Ishikawa (cell line): Measurements from ENCODE around the gene KLHDC8B.

Experiments used
- CEBPB ChIP-seq: IDR thresholded peaks from 2 replicates; pipeline ENCODE4 v1.6.1; 2012
- CREB1 ChIP-seq: IDR thresholded peaks from 2 replicates; pipeline ENCODE4 v1.6.1; 2012; ENCODE audit warnings: low read depth
- EGR1 ChIP-seq: IDR thresholded peaks from 2 replicates; pipeline ENCODE4 v1.6.1; 2012
- EP300 ChIP-seq: IDR thresholded peaks from 2 replicates; pipeline ENCODE4 v1.6.1; 2012; ENCODE audit warnings: borderline replicate concordance
- FOXM1 ChIP-seq: IDR thresholded peaks from 2 replicates; pipeline ENCODE4 v1.6.1; 2012; ENCODE audit warnings: low read depth, borderline replicate concordance
- NFIC ChIP-seq: IDR thresholded peaks from 2 replicates; pipeline ENCODE4 v1.6.1; 2012
- RAD21 ChIP-seq: IDR thresholded peaks from 2 replicates; pipeline ENCODE4 v1.6.1; 2012; ENCODE audit warnings: low read depth
- TAF1 ChIP-seq: IDR thresholded peaks from 2 replicates; pipeline ENCODE4 v1.6.1; 2012; ENCODE audit warnings: low read depth, mild to moderate bottlenecking
- TCF12 ChIP-seq: IDR thresholded peaks from 2 replicates; pipeline ENCODE4 v1.6.1; 2012; ENCODE audit warnings: low read depth
- TEAD4 ChIP-seq: IDR thresholded peaks from 2 replicates; pipeline ENCODE4 v1.6.1; 2012
- YY1 ChIP-seq: IDR thresholded peaks from 2 replicates; pipeline ENCODE4 v1.6.1; 2012; ENCODE audit warnings: low read depth
- ZBTB7A ChIP-seq: IDR thresholded peaks from 2 replicates; pipeline ENCODE4 v1.6.1; 2012; ENCODE audit warnings: low read depth
- TF ChIP-seq, protein P1 (sequence below): IDR thresholded peaks from 2 replicates; pipeline ENCODE4 v1.6.1; 2012; ENCODE audit warnings: low read depth, mild to moderate bottlenecking
- TF ChIP-seq, protein P2 (sequence below): IDR thresholded peaks from 2 replicates; pipeline ENCODE4 v1.6.1; 2012
- TF ChIP-seq, protein P3 (sequence below): IDR thresholded peaks from 2 replicates; pipeline ENCODE4 v1.6.1; 2012

The KLHDC8B gene

DNA sequence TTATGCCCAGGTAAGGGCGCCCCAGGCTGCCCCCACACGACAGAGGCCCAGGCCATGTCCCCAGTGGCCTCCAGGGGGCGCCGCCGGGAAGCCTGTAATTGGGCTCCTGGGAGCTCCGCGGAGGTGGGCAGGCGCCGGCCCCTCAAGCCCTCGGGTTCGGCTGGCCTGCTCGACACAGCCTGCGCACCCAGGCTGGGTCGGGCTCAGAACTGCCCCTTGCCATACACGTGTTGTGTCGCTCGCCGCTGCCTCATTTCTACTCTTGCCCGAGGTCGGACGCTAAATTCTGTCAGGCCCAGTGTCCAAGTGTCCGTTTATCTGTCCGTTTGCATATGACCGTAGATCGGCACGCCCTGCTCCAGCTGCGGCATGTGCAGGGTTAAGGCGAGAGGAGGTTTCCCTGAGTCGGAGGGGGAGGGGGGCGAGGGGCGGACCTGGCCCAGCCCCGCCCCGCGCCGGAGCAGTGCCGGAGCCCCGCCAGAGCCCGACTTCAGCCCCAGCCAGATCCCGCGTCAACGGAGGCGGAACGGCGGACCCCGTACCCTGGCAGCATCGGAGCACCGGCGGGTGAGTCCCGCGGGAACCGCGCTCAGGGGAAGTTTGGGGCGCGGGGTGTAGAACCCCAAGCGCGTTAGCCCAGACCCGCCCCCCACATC, at the start of gene KLHDC8B:
TSS of gene KLHDC8B (plus strand) at position 480 of the 656 bp plus-strand sequence. CDS start 1,172 bp downstream, outside the sequence.
- peak; percentile 32; the same call in 1 of the 2 replicates for TF ChIP-seq TEAD4
- TF ChIP-seq FOXM1, result no peak
- peak; percentile 59; the same call in 1 of the 2 replicates for TF ChIP-seq TAF1
- TF ChIP-seq EP300, result peak; percentile 22; the same call in 1 of the 2 replicates
- TF ChIP-seq RAD21, result peak; percentile 74
- TF ChIP-seq, protein P1, sequence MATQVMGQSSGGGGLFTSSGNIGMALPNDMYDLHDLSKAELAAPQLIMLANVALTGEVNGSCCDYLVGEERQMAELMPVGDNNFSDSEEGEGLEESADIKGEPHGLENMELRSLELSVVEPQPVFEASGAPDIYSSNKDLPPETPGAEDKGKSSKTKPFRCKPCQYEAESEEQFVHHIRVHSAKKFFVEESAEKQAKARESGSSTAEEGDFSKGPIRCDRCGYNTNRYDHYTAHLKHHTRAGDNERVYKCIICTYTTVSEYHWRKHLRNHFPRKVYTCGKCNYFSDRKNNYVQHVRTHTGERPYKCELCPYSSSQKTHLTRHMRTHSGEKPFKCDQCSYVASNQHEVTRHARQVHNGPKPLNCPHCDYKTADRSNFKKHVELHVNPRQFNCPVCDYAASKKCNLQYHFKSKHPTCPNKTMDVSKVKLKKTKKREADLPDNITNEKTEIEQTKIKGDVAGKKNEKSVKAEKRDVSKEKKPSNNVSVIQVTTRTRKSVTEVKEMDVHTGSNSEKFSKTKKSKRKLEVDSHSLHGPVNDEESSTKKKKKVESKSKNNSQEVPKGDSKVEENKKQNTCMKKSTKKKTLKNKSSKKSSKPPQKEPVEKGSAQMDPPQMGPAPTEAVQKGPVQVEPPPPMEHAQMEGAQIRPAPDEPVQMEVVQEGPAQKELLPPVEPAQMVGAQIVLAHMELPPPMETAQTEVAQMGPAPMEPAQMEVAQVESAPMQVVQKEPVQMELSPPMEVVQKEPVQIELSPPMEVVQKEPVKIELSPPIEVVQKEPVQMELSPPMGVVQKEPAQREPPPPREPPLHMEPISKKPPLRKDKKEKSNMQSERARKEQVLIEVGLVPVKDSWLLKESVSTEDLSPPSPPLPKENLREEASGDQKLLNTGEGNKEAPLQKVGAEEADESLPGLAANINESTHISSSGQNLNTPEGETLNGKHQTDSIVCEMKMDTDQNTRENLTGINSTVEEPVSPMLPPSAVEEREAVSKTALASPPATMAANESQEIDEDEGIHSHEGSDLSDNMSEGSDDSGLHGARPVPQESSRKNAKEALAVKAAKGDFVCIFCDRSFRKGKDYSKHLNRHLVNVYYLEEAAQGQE, result no peak
- no peak for TF ChIP-seq EGR1
- TF ChIP-seq, protein P2, sequence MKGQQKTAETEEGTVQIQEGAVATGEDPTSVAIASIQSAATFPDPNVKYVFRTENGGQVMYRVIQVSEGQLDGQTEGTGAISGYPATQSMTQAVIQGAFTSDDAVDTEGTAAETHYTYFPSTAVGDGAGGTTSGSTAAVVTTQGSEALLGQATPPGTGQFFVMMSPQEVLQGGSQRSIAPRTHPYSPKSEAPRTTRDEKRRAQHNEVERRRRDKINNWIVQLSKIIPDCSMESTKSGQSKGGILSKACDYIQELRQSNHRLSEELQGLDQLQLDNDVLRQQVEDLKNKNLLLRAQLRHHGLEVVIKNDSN, result no peak
- peak; percentile 66 for TF ChIP-seq TCF12
- peak; percentile 75 for TF ChIP-seq ZBTB7A
- peak; percentile 35 for TF ChIP-seq YY1
- TF ChIP-seq, protein P3, sequence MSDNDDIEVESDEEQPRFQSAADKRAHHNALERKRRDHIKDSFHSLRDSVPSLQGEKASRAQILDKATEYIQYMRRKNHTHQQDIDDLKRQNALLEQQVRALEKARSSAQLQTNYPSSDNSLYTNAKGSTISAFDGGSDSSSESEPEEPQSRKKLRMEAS, result peak; percentile 86
- TF ChIP-seq CEBPB, result no peak
- no peak for TF ChIP-seq CREB1
- peak; percentile 38; the same call in 1 of the 2 replicates for TF ChIP-seq NFIC

DNA sequence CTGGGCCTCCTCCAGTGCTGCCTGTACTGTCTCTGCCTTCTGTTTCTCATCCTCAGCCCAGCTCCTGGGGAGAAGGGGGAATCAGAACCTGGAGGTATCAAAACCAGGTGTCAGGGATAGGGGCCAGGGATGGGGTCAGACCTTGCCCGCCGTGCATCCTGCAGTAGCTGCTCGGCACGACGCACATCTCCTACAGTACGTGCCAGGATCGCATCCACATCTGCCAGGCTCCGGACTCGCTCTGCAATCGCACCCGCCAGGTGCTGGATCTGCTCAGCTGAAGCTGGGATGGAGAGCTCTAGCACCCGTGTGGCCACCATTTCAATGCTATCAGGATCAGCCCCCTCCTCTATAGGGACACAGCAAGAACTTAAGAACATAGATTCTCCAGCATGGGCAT, 49.4 kb upstream of the KLHDC8B start:
- TF ChIP-seq CREB1 (no peak), ZBTB7A (no peak), YY1 (no peak), TEAD4 (no peak), TCF12 (no peak)
- TF ChIP-seq, protein P1, result no peak

DNA sequence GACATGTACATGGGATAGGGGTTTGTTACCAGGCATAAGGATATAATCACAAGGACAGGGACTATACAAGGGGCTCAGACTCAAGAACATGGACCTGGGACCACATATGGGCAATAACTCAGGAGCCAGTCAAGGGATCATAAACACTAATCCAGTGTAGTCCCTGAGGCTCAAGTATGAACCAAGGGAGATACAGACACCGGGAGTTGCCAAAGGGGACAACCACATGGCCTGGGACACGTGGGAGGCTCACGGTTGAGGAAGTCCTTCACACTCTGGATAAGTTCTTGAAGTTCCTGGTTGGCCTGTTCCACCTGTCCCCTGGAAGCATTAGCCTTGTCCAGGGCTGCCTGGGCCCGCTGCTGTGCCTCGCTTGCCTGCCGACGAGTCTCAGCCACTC, 48.9 kb upstream of the KLHDC8B start:
- TF ChIP-seq FOXM1 (no peak), NFIC (no peak), TAF1 (no peak), CEBPB (no peak), TEAD4 (no peak), YY1 (no peak), ZBTB7A (no peak)
- TF ChIP-seq, protein P1, result no peak
- TF ChIP-seq, protein P3, result no peak

DNA sequence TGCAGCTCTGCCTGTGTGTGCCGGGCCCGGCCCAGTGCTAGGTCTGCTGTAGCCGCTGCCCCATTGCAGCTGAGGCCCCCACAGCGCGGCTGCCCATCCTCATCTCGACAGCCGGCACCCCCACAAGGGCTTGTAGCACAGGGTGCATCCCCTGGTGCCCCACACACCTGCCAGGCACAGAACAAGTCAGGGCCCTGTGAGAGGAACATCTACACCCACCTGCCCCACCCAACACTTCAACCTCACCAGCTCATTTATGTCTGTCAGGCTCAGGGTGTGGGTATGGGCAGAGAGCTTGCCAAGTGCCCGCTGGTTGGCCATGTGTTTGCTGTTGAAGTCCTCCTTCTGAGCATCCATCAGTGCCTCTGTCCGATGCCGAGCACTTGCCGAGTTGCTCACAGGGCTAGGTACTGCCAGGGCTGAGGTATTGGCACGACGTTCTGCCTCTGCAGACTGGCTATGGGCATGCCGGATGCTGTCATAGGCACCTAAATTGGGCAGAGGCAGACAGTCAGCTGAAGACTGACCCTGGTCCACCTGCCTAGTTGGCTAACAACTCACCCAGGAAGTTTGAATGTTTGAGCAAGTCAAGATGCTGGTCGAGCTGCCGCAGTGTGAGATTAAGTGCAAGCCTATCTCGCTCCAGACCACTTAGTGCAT, 48.4 kb upstream of the KLHDC8B start:
- TF ChIP-seq EGR1 (no peak), TCF12 (no peak), YY1 (no peak), CREB1 (no peak), TAF1 (no peak), CEBPB (no peak), FOXM1 (no peak), RAD21 (no peak), TEAD4 (no peak), EP300 (no peak), ZBTB7A (no peak), NFIC (no peak)
- TF ChIP-seq, protein P1, result no peak
- TF ChIP-seq, protein P3, result no peak
- TF ChIP-seq, protein P2, result no peak
